Fibroblast of villous mesenchyme (primary cell): ENCODE data around the gene UVRAG. TPM values are rescaled to one million over a fixed set of nuclear protein-coding genes. Genes with fewer than 3 reads are reported as not detected.
A peak's percentile ranks its signal among the peaks of the same experiment; 100 is the strongest.

Experiments
- DNase-seq: peaks from one replicate; pipeline ENCODE4 v3.0.0-alpha.2; 2010; ENCODE audit warnings: low read depth
- H3K4me3 ChIP-seq: 2 replicates; pipeline ENCODE4 v1.5.1; 2011; ENCODE audit warnings: low read depth, mild to moderate bottlenecking, low read length
- small RNA-seq: library from RNA; depleted of rRNA; stranded (forward); fragments of <200 nt; gene quantifications from one replicate; pipeline ENCODE3, GENCODE V24; 2012
- total RNA-seq: library from RNA; depleted of rRNA; stranded (reverse); fragments of >200 nt; gene quantifications from 2 replicates; pipeline ENCODE4 v1.2.3, GENCODE V29; 2012
- TF ChIP-seq, protein P1 (sequence below): IDR thresholded peaks from 2 replicates; pipeline ENCODE4 v1.5.1; 2012; ENCODE audit warnings: low read depth, mild to moderate bottlenecking, low read length; ENCODE audit not compliant: insufficient read depth

The UVRAG gene
- total RNA-seq, 1 donor: 37.1 TPM

DNA sequence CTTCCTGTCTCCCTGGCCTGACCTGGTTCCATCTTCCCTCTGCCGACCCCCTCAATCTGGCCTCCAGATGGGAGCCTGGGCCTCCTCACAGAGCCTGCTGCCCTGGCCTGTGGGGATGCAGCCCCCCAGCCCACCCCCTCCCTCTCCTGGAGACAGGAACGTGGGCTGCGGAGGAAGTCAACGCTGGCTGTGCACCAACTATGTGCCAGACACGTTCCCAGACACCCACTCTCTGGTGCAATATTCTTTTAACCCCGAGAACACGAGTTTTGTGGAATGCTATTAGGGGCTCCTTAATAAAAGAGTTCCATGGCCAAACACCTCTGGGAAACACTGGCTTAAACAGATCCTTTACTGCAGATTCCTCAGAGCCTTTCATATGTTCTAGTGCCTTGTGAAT lies 375.4 kb downstream of the UVRAG start:
- DNase-seq: peak; percentile 61
- no peak overlapping the region for H3K4me3 ChIP-seq
- TF ChIP-seq, protein P1, sequence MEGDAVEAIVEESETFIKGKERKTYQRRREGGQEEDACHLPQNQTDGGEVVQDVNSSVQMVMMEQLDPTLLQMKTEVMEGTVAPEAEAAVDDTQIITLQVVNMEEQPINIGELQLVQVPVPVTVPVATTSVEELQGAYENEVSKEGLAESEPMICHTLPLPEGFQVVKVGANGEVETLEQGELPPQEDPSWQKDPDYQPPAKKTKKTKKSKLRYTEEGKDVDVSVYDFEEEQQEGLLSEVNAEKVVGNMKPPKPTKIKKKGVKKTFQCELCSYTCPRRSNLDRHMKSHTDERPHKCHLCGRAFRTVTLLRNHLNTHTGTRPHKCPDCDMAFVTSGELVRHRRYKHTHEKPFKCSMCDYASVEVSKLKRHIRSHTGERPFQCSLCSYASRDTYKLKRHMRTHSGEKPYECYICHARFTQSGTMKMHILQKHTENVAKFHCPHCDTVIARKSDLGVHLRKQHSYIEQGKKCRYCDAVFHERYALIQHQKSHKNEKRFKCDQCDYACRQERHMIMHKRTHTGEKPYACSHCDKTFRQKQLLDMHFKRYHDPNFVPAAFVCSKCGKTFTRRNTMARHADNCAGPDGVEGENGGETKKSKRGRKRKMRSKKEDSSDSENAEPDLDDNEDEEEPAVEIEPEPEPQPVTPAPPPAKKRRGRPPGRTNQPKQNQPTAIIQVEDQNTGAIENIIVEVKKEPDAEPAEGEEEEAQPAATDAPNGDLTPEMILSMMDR: no peak

Small RNA genes within 50 kb of the gene (small RNA-seq; reads per million reads assigned to genes)
- gene RF00019 (not detected), gene RNA5SP344 (not detected)

Other genes starting within 250 kb of the UVRAG start
- 2.9 and 3.0 TPM in 2 replicates for gene MAP6, start 146.2 kb upstream of the UVRAG start, total RNA-seq
- not detected in 2 replicates for gene MOGAT2, start 97.4 kb upstream of the UVRAG start, total RNA-seq
- gene DGAT2, start 46.4 kb upstream of the UVRAG start, total RNA-seq: 0.32 and 0.43 TPM in 2 replicates